T-helper 1 cell (primary cell): ENCODE measurements around the gene DGUOK.

Experiments
- DNase-seq, 5 donors: peaks; one replicate each; pipeline ENCODE4 v3.0.0-alpha.2; 2012 to 2020

The DGUOK gene

GRCh38 chr2:73999881-74000597 is 73.4 kb downstream of the DGUOK start:
- DNase-seq = no peak

GRCh38 chr2:74000666-74001065 is 74.0 kb downstream of the DGUOK start:
- DNase-seq = no peak

- no peak for DNase-seq
These were observed 74.4 kb downstream of the DGUOK start for GRCh38 chr2:74001121-74001520.

GRCh38 chr2:74001781-74002504 is 75.3 kb downstream of the DGUOK start:
- peak in 1 of 5 donors; percentile 68 for DNase-seq

GRCh38 chr2:74002505-74003421 is 76.1 kb downstream of the DGUOK start:
- DNase-seq = peak in 4 of 5 donors; percentile 67 to 85 (median 70)

GRCh38 chr2:74003494-74004211 is 77.0 kb downstream of the DGUOK start:
- no peak for DNase-seq

- no peak for DNase-seq
These were observed 77.8 kb downstream of the DGUOK start for GRCh38 chr2:74004212-74005182.

- DNase-seq = no peak
These were observed 79.1 kb downstream of the DGUOK start for GRCh38 chr2:74005786-74006185.

- no peak for DNase-seq
These were observed 79.8 kb downstream of the DGUOK start for GRCh38 chr2:74006459-74006858.

- no peak for DNase-seq
These were observed 80.4 kb downstream of the DGUOK start for GRCh38 chr2:74007121-74007520.

GRCh38 chr2:74007711-74008110 is 81.0 kb downstream of the DGUOK start:
- no peak for DNase-seq
